ENCODE measurements around the gene SDHAF3.
"Not testable (repeated sequence)": the region's sequence is repeated elsewhere in the genome, so short reads cannot be mapped to it uniquely, and the experiment has no call there.

The SDHAF3 gene

DNA sequence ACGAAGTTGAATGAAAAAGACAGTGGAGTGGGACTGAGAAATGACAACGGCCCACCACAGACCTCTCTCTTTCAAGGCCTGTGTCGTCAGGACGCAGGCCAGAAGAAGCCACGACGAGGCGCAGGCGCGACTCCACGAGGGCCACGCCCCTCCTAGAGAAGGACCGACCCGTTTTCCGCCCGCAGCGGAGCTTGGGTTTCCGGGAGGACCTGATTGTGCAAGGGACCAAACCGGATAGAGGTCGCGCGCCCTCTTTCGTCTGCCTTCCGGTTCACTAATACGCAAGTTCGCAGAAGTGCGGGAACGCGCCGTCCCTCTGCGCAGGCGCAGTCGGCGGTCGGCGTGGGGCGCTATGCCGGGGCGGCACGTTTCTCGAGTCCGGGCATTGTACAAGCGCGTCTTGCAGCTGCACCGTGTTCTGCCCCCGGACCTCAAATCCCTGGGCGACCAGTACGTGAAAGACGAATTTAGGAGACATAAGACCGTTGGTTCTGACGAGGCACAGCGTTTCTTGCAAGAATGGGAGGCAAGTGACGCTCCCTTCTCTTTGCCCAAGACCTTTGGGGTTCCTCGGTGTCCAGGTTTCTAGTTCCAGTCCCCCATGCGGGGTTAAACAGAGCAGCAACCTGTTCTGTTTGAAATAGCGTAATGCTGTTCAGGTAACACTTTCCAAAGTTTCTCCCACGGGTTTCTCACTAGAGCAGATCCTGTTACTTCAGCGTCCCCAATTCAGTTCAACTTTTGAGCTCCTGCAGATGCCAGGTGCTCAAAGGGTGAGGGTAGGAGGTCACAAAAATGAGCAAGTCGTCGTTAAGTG lies at the start of gene SDHAF3:
TSS of gene SDHAF3 (plus strand) at position 327 of the 817 bp plus-strand sequence. CDS start at position 353, 26 bp downstream.
- peak; percentile 86 for DNase-seq (ENCODE audit: low spot score)

DNA sequence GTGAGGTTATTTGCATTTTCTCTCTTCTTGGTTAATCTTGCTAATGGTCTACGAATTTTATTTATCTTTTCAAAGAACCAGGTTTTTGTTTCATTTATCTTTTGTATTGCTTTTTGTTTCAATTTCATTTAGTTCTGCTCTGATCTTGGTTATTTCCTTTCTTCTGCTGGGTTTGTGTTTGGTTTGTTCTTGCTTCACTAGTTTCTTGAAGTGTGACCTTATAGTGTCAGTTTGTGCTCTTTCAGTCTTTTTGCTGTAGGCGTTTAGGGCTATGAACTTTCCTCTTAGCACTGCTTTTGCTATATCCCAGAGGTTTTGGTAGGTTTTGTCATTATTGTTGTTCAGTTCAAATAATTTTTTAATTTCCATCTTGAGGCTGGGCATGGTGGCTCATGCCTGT lies 45.5 kb upstream of the SDHAF3 start:
- not testable (repeated sequence) for DNase-seq (ENCODE audit: low spot score)

DNA sequence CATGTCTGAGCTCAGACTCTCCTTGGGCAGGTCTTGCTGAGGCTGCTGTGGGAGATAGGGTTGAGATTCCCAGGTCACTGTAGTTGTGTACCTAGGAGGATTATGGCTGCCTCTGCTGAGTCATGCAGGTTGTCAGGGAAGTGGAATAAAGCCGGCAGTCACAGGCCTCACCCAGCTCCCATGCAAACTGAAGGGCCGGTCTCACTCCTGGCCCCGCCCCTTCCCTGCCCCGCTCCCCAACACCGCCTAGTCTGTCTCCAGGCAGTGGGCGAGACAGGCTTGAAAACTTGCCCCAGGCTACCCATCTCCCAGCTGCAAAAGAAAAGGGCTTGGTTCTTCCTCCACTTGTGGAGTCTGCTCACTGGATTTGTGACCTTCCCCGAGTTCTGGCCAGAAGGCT lies 41.6 kb upstream of the SDHAF3 start:
- no peak for DNase-seq (ENCODE audit: low spot score)

DNA sequence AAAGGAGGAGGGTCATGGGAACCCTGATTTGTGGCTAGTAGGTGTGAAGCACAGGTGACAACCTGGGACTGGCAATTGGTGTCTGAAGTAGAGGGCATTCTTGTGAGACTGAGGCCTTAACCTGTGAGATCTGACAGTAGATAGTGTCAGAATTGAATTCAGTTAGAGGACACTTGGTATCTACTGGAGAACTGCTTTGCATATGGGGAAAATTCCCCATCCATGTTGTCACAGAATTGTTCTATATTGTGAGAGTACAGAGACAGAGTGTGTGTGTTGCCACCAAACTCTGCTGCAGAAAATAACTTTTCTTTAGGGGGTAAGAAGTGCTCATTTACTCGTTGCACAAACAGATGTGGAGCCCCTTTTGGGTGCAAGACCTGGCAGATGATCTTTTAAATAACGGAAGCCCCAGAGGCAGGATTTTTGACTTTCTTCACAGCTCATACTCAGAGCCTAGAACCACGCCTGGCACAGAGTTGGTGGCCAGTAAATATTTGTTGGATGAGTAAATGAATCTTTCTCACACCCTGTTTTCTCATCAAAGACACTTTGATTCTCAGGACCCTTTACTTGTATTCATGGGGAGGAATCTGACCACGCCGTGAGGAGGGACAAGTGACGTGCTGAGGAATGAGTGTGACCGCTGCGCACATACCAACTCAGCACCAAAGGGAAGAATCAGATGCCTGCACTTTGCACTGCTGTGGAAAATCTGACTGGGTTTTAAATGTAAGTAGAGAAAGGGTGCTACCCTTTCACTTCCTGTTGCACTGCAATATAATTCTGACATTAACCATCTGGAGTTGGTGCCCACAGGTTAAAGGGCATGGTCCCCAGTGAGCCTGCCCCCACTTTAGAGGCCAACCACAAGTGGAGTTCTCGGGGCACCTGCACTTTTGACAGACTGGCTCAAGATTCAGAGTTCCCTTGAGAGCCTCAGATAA lies 39.2 kb upstream of the SDHAF3 start:
- DNase-seq (ENCODE audit: low spot score), result no peak

DNA sequence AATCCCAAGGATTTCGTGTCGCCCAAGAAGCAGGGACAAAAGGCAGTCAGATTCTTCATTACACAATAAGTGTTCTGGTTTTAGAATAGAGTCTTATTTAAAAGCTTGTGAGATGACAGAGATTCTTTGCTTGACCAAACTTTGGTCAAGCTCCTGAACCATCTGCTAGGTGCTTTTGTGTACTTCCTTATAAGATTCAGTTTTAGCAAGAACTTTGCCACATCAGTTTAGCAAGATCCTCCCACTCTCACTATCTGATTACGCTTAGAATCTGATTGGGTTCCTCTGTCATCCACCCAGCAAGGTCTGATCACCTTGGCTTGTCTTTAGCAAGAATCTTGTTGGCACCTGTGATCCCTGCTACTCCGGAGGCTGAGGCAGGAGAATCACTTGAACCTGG lies 38.2 kb upstream of the SDHAF3 start:
- DNase-seq (ENCODE audit: low spot score), result no peak

DNA sequence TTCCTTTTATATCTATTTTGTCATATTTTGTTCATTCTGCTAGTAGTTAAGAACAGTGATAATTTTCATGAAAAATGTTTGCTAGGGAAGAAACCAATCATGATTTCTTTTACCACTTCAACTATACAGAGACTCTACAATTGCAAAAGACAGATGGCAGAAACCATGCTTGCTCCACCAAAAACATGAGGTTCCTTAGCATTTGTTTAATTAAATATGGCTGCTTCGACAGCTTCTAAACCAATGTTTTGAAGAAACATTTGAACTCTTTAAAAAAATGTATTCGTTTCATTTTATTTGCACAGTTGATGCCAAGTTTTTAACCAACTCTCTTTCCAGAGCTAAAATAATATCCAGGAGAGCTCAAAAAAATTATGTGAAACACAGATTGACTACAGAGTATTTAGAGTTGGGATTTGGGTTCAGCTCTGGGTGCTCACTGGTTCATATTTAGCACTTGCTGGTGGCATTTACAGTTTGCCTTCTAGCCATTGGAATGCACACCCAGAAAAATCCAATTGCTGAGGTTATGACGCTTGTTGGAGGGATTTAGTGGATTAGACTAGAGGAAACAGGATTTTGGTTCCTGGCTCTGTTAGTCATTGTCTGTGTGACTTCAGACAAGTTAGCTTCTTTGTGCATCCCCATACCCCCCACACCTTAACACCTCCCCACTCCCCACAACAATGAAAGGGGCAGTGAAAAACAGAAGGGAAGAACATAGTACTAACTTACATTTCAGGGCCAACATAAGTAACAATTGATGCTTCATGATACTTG lies 35.8 kb upstream of the SDHAF3 start:
- no peak for DNase-seq (ENCODE audit: low spot score)

DNA sequence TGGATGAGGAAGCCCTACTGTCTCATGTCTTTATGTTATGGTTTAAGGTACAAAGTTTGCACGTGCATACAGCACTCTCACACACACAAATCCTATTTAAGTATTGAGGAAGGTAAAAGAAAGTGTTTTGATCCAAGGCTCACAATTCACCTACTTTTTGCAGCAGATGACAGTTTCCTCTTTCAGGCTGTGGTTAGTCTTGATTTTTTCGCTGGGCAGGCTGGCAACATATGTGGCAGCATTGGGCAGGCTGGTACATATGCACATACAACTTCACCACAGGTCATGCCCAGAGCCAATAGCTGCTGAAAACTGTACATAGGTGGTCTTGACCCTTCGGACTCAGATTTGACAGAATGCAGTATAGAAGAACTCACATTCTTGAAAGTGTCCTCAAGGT lies 29.1 kb upstream of the SDHAF3 start:
- DNase-seq (ENCODE audit: low spot score), result no peak

DNA sequence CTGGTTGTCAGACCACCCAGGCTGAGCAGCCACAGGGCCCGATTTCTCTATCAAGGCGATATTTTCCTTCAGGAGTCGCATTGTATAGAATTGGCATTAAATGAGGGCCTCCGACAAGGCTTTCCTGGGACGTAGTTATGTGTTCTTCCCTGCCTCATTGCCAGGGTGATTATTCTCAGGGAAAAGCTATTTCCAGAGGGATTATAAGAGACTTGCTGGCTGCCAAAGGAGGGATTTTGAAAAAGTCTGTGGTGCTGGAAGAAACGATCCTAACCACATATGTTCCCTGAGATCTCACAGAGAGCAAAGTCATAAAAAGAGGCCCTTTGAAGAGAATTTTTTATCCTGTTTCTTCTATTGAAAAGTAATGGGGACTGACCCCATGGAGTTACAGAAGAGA lies 27.7 kb upstream of the SDHAF3 start:
- DNase-seq (ENCODE audit: low spot score), result no peak

DNA sequence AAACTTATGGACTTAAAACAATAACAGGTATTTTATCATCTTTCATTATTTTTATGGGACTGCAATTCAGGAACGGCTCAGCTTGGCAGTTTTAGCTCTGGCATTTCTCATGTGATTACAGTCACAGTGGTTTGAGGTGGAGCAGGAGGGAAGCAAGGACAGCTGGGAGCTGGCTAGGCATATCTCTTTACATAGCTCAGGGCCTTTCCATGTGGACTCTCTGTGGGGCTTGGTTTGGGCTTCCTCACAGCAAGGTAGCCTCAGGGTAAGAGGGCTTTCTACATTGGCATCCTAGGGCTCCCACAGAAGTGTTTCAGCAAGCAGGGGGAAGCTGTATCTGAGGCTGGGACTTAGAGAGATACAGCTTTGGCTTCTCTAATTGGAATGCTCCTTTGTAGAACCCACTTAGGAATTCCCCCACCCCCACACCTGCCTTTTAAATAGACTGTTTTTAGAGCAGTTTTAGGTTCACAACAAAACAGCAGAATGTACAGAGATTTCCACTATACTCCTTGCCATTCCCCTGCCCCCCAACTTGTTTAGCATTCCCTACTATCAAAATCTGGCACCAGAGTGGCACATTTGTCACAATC lies 26.6 kb upstream of the SDHAF3 start:
- no peak for DNase-seq (ENCODE audit: low spot score)

DNA sequence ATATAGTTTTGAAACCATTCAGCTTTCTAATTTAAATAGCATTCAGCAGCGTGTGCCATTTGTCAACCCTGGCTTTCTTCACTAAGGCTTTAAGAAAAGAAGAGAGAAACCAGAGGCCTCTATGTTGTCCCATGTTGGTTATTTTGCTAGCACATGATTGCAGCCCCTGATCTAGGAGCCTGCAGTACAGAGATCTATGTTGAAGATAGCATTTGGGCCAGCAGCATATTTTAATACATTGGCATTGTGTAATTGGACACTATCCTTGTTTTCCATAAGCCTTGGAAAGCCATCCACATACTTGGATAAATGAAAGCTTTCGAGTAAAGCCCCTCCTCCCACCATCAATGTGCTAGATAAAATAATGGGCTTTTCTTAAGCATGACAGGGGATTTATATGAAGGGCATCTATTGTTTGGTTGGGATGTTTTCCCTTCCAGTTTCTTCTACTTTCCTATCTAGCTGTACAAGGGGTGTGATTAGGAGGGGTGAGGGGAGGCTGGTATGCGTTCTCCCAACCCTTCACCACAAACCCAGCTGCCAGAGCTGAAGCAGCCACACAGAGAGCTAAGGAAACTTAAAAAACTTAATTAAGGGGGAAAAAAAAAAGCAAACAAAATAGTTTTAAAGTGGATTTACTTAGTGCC lies 23.1 kb upstream of the SDHAF3 start:
- no peak for DNase-seq (ENCODE audit: low spot score)

DNA sequence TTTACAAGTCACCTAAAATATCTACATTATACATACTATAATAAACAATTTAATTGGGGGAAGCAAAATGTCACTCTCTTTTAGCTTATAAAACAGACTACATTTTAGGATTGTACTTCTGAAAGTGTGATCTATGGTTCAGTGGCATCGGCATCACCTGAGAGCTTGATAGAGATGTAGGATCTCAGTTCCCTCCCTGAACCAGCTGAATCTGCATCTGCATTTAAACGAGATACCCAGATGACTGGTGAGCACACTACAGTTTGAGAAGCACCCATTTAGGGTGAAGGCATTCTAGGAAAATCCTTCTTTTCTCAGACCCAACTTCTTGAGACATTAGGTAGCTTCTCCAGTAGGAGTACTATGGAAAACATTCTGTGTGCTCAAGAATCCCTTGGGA lies 21.5 kb upstream of the SDHAF3 start:
- no peak for DNase-seq (ENCODE audit: low spot score)

DNA sequence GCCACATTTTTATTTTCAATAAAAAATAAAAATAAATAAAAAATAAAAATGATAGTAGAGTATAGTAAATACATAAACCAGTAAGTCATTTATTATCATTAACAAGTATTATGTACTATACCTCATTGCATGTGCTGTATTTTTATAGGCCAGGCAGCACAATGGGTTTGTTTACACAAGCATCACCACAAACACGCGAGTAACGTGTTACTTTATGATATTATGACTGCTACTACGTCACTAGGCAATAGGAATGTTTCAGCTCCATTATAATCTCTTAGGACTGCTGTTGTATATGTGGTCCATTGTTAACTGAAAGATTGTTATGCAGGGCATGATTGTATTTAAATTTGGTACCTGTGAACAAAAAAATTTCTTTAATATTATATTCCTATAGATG lies 20.8 kb upstream of the SDHAF3 start:
- no peak for DNase-seq (ENCODE audit: low spot score)

DNA sequence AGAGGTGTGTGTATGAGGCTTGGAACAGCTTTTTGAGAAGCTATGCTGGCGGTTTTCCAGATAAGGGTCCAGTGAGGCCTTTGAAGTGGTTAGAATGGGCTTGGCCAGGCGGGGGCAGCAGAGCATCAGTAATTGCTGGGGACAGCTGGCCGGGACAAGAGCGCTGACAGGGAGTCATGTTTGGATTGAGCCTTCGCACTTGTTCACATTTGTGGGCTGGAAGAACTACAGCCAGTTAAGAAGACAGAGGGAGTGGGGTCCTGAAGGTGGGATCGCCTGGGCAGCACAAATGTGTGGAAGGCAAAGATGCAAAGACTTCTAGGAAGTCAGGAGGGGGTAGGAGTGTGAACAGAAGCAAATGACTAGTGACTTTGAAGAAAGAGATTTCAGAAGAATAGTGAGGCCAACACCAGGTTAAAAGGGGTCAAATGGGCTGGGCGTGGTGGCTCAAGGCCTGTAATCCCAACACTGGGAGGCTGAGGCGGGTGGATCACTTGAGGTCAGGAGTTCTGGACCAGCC lies 12.7 kb upstream of the SDHAF3 start:
- peak; percentile 76 for DNase-seq (ENCODE audit: low spot score)

DNA sequence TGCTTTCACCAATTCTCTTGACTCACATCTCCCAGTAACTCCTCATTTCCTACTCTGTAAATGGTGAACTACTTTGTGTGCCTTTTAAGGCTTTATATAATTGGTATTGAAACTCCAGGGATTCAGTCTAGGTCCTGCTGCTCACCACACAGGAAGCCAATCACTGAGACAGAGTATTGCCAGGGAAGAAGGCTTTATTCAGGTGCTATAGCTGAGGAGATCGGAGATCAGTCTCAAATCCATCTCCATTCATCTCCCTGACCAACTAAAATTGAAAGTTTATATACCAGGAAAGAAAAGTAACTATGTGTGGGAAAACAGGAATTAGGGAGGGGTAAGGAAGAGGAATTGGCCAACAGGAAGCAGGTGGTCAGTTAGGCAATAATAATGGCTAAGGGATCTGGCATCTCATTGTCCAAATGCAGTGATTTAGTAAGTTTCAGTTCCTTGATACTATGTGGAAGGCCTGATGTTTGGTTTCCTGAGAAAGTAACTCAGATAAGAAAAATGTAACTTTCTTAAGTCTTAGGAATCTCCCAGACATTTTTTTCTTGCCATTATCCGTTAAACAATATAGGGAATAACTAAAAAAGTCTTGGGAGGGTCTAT lies 10.2 kb upstream of the SDHAF3 start:
- no peak for DNase-seq (ENCODE audit: low spot score)

DNA sequence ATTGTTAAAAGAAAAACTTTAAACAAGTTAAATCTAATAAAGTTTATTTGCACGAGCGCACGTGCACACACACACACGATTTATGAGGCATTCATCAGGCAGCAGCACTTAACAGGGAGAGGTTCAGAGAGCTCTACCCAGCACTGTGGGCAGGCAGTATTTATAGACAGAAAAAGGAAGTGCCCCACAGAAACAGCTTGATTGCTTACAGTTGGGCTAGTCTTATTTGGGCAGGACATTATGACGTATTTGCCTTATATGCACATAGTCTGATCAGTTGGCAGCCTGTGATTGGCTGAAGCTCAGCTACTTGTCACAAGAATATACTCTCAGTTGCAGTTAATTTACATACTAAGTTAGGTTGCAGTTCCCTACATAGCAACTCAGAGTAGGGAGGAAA lies 1.2 kb upstream of the SDHAF3 start:
- no peak for DNase-seq (ENCODE audit: low spot score)

DNA sequence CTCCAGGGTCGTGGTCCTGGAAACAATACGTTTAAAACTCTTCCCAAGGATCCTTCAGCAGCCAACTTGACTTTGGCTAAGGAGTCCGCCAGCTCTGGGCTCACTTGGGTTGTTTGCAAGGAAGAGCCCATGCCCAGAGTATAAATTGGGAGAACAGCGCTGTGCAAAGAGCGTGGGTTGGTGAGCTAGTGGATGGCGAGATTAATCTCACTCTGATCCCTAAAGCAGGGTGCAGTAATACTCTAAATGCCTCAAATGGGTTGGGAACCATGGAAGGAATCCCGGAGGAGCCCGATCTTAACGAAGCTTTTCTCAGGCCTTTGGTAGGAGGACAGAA lies 495 bp upstream of the SDHAF3 start:
- DNase-seq (ENCODE audit: low spot score), result no peak

DNA sequence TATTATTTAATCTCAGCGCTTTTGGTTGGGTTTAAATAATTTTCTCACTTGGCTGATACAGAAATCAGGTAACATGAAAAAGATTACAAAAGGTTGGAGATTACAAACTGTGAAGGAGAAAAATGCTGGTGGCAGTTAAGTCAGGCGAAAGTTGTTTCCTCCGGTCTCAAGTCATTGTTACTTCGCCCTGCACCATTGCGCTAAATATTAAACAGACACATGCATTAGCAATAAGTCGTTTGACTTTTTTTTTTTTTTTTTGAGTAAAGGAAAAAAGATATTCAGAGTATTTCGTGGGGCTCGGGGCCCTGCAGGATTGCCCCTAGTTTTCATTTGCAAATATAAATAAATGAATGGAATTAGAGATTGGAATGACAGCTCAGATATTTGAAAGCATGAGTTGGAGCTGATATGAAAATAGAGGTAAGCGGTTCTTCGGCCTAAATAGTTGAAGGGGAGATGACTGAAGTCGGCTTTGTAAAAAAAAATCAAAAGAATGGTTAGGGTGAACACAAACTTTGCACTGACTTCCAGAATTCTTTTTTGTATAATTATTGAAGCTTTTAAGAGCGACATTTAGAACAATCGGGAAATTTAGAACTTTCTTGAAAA lies 914 bp downstream of the SDHAF3 start:
- no peak for DNase-seq (ENCODE audit: low spot score)

DNA sequence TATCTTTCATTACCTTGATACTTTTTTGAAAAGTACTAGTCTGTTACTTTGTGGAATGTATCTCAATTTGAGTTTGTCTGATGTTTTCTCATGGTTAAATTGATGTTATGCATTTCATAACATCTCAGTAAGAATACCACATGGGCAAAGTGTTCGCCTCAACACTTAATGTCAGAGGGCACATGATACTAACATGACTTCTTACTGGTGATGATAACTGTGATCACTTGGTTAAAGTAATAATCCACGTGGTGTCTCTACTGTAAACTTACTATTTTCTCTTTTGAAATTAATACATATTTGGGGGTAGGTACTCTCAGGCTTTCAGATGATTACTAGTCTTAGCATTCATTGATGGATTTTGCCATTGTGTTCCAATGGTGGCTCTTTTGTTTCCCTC lies 2.2 kb downstream of the SDHAF3 start:
- no peak for DNase-seq (ENCODE audit: low spot score)

DNA sequence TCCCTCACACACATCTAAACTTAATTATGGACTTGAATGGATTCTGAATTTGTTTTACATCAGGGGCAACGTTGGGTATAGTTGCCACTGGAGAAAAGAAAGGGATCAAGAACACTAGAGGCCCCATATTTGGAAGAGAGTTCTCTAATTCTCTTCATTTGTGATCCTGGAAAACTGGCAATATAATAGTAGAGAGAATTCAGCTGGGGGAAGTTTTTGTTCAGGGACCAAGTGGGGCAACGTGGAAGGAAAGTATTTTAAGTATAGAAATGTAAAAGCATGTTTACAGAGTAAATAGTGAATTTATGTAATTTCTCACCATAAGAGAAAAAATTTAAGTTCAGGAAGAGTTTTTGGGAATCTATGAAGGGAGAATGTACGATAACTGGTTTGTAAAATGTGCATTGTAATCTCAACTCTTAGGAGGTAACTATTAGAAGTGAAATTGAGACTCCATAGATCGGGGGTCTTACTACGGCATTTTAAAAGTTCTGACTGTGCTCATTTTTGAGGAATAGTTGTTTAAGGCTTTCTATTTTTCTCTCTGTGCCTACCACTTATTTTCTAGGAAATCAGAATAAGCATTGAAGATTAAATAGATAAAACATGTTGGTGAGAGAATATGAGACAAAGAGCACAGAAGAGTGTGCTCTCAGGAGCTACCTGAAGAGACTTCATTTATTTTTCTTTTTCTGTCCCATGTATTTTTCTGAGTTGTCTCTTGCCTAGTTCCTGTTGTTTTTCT lies 3.4 kb downstream of the SDHAF3 start:
- no peak for DNase-seq (ENCODE audit: low spot score)

DNA sequence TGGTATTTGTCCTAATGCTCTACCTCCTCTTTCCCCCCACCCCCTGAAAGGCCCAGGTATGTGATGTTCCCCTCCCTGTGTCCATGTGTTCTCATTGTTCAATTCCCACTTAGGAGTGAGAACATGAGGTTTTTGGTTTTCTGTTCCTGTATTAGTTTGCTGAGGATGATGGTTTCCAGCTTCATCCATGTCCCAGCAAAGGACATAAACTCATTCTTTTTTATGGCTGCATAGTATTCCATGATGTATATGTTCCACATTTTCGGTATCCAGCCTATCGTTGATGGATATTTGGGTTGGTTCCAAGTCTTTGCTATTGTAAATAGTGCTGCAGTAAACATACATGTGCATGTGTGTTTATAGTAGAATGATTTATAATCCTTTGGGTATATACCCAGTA lies 5.6 kb downstream of the SDHAF3 start:
- DNase-seq (ENCODE audit: low spot score), result not testable (repeated sequence)

All from HuH-7 (cell line).